Right cardiac atrium (tissue), 5 donors: ENCODE measurements around the gene WDR89. TPM values are rescaled to one million over a fixed set of nuclear protein-coding genes. Genes with fewer than 3 reads are reported as not detected.
"Not testable (repeated sequence)": the region's sequence is repeated elsewhere in the genome, so short reads cannot be mapped to it uniquely, and the experiment has no call there.

Source experiments
- ATAC-seq, 2 donors: fragments of 200-7000 bp; cut with Tn5 transposase; one replicate each; pipeline versions ENCODE4 v1.8.0 to v1.9.1; 2020; ENCODE audit warnings: moderate library complexity in 2 of 2, mild to moderate bottlenecking in 1 of 2
- DNase-seq, 3 donors: peaks; one replicate each; pipeline ENCODE4 v3.0.0-alpha.2; 2020
- H3K27ac ChIP-seq: one replicate; pipeline ENCODE4 v1.5.1; 2013; ENCODE audit warnings: mild to moderate bottlenecking, low read length, control low read depth, moderate library complexity
- H3K27me3 ChIP-seq: one replicate; pipeline ENCODE4 v1.6.1; 2013; ENCODE audit not compliant: control insufficient read depth, insufficient read depth
- H3K4me1 ChIP-seq: one replicate; pipeline ENCODE4 v1.6.1; 2013; ENCODE audit warnings: low read length; ENCODE audit not compliant: control insufficient read depth, insufficient read depth
- H3K4me3 ChIP-seq: one replicate; pipeline ENCODE4 v1.5.1; 2013; ENCODE audit warnings: low read length, control low read depth
- H3K9me3 ChIP-seq: one replicate; pipeline ENCODE4 v1.6.1; 2013; ENCODE audit warnings: low read length; ENCODE audit not compliant: control insufficient read depth
- WGBS: extraction: QIAGEN DNeasy Blood & Tissue Kit; methylation state at CpG from one replicate; pipeline ENCODE4 v1.1.7; 2013; 5-methylcytosine and 5-hydroxymethylcytosine counted together
- intact Hi-C, 4 donors: fragments of 100-400 bp; cut with DNase I; formaldehyde crosslinking; loops; one replicate each; pipeline versions ENCODE4 v1.11.0 to v1.14.0; 2022 to 2023
- polyA plus RNA-seq: library from polyadenylated mRNA; stranded (reverse); fragments of 200-250 nt; gene quantifications from one replicate; pipeline ENCODE4 v1.2.3, GENCODE V29; 2013
- total RNA-seq, 4 donors: library from RNA; stranded (reverse); fragmentation: NEBNext Ultra II Directional; extraction: Animal tissue kit (Norgen Biotek cat#: 25700); gene quantifications; one replicate each; pipeline ENCODE4 v1.2.1, GENCODE V29; 2021
- donor health status: healthy with polysubstance abuse.
- donor health status: DM: no; HTN: yes; CAD: no.
- donor health status: DM: no; HTN: no; CAD: no.
- donor health status: DM: no; HTN: yes; CAD: no; lungs with severe emphysema.
- donor health status: DM: yes; HTN: yes; CAD: no.

WDR89 gene
- total and polyA plus RNA-seq, 5 donors: 3.2 to 8.8 (median 7.1) TPM

DNA sequence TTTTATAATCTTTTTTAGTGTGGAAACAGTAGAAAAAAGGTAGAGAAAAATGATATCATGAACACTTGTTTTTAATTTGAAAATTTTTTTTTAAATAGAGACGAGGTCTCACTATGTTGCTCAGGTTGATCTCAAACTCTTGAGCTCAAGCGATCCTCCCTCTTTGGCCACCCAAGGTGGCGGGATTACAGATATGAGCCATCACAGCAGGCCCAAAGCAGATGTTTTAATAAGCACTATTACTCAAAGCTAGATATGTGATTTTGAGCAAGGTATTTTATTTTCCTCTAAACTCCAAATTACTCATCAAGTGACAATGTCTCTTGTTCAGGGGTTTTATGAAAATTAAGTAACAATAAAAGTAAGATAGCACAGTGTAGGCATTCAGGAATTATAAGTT is 10.7 kb upstream of the WDR89 start:
- Histone ChIP-seq H3K9me3 (no peaks in the 10 kb centered on the region), H3K4me1 (peaks cover 3% of the 10 kb centered on the region), H3K27ac (no peak overlapping the region), H3K4me3 (no peak overlapping the region), H3K27me3 (no peaks in the 10 kb centered on the region)
- DNase-seq (no peak), ATAC-seq (no peak)
- WGBS: 96% methylated on average over 3 of the region's 3 CpGs
- intact Hi-C loops: no loop called here

- Histone ChIP-seq H3K27ac (no peak overlapping the region), H3K4me3 (no peak overlapping the region), H3K4me1 (peaks cover 3% of the 10 kb centered on the region), H3K9me3 (no peaks in the 10 kb centered on the region), H3K27me3 (no peaks in the 10 kb centered on the region)
- DNase-seq: no peak
- intact Hi-C loops: no loop called here
- no peak for ATAC-seq
- WGBS: 75% methylated on average over 3 of the region's 3 CpGs
Observed at GRCh38 chr14:63650256-63650952, 8.7 kb upstream of the WDR89 start.

- Histone ChIP-seq H3K27ac (no peak overlapping the region), H3K4me3 (no peak overlapping the region), H3K27me3 (no peaks in the 10 kb centered on the region), H3K4me1 (peaks cover 3% of the 10 kb centered on the region), H3K9me3 (no peaks in the 10 kb centered on the region)
- DNase-seq (no peak), ATAC-seq (no peak)
- intact Hi-C loops: no loop called here
- 81% methylated on average over 6 of the region's 6 CpGs for WGBS
Observed at GRCh38 chr14:63647696-63648410, 6.2 kb upstream of the WDR89 start.

DNA sequence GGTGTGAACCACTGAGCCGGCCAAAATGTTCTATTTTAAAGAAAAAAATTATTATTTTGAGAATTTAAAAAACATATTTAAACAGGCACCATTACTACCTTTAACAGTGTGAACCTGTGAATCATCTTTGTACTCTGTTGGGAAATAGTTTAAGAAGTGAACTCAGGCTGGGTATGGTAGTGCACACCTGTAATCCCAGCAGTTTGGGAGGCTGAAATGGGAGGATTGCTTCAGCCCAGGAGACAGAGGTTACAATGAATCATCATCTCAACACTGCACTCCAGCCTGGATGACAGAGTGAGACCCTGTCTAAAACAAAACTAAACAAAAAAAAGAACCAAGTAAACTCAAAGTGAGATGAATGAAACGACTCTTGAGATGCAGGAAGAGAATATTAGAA is 3.1 kb upstream of the WDR89 start:
- DNase-seq: no peak
- Histone ChIP-seq H3K4me3 (no peak overlapping the region), H3K27me3 (no peaks in the 10 kb centered on the region), H3K4me1 (no peaks in the 10 kb centered on the region), H3K9me3 (no peaks in the 10 kb centered on the region), H3K27ac (no peak overlapping the region)
- ATAC-seq: no peak
- intact Hi-C loops: no loop called here
- WGBS: 87% methylated on average over 2 of the region's 2 CpGs

GRCh38 chr14:63642656-63643382 is 1.1 kb upstream of the WDR89 start:
- WGBS: 68% methylated on average over 8 of the region's 8 CpGs
- Histone ChIP-seq H3K4me1 (no peaks in the 10 kb centered on the region), H3K27ac (no peak overlapping the region), H3K27me3 (no peaks in the 10 kb centered on the region), H3K4me3 (peak overlapping the region; percentile 98), H3K9me3 (no peaks in the 10 kb centered on the region)
- DNase-seq: no peak
- intact Hi-C loops: no loop called here
- ATAC-seq: no peak

DNA sequence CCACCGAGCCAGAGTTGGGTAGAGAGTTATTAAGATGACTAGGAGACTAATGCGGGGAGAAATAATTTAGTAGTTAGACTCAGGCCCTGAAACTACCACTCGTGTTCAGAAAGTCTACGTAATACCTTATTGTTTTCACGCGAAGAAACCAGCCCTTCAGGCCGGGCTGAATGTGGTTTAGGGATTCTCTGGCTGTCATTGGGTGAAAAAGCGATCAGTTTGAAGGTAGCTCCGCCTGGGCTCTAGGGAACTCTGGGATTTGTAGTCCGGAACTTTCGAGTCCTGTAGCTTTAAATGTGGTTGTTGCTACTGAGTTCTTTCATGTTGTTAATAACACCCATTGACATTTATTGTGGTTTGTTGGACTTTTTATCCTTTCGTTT is 549 bp upstream of the WDR89 start:
- DNase-seq (peak; percentile 72 to 83 (median 74)), ATAC-seq (peak; percentile 91 to 93)
- Histone ChIP-seq H3K4me3 (peak overlapping the region; percentile 98), H3K27ac (peak overlapping the region; percentile 99), H3K27me3 (no peaks in the 10 kb centered on the region), H3K4me1 (no peaks in the 10 kb centered on the region), H3K9me3 (no peaks in the 10 kb centered on the region)
- intact Hi-C loops: no loop called here
- WGBS: under 1% methylated on average over 12 of the region's 12 CpGs

GRCh38 chr14:63638493-63638892 is 3.2 kb downstream of the WDR89 start:
- Histone ChIP-seq H3K4me3 (no peak overlapping the region), H3K4me1 (no peaks in the 10 kb centered on the region), H3K27ac (no peak overlapping the region), H3K27me3 (no peaks in the 10 kb centered on the region), H3K9me3 (no peaks in the 10 kb centered on the region)
- ATAC-seq (no peak), DNase-seq (no peak)
- intact Hi-C loops: no loop called here
- 95% methylated on average over 1 of the region's 1 CpG for WGBS

GRCh38 chr14:63636094-63636635 is 5.5 kb downstream of the WDR89 start:
- H3K4me1 ChIP-seq, ATAC-seq, H3K27ac ChIP-seq, H3K27me3 ChIP-seq, H3K9me3 ChIP-seq, DNase-seq, intact Hi-C loops, H3K4me3 ChIP-seq: not testable (repeated sequence)
- WGBS: 96% methylated on average over 4 of the region's 4 CpGs

- 75% methylated on average over 7 of the region's 7 CpGs for WGBS
- H3K9me3 ChIP-seq: no peaks in the 10 kb centered on the region
- H3K4me1 ChIP-seq: no peaks in the 10 kb centered on the region
- ATAC-seq (no peak), DNase-seq (no peak)
- no peak overlapping the region for H3K27ac ChIP-seq
- intact Hi-C loops: no loop called here
- H3K4me3 ChIP-seq: no peak overlapping the region
- no peaks in the 10 kb centered on the region for H3K27me3 ChIP-seq
Observed at GRCh38 chr14:63633801-63634200, 7.9 kb downstream of the WDR89 start.

GRCh38 chr14:63632932-63633514 is 8.6 kb downstream of the WDR89 start:
- Histone ChIP-seq H3K9me3 (no peaks in the 10 kb centered on the region), H3K4me3 (no peak overlapping the region), H3K4me1 (no peaks in the 10 kb centered on the region), H3K27ac (no peak overlapping the region), H3K27me3 (no peaks in the 10 kb centered on the region)
- ATAC-seq (no peak), DNase-seq (no peak)
- intact Hi-C loops: no loop called here

DNA sequence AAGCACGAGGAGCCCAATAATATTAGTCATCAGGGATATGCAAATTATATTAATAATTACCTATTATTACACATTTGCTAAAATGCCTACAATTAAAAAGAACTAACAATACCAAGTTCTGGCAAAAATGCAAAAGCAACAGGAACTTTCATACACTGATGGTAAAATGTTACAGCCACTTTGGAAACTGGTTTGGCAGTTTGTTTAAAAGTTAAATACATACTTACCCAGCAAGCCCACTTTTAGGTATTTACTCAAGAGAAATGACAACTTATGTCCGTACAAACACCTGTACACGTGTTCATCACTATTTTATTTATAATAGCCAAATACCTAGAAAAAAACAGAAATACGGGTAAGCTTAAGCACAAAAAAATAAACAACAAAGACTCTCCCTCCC is 17.0 kb downstream of the WDR89 start:
- no peaks in the 10 kb centered on the region for H3K4me1 ChIP-seq
- intact Hi-C loops: loop anchor here in 1 of 4 donors (10.0 kb wide), 1 partner anchor 240 kb away; no protein-coding TSS in a partner anchor
- no peaks in the 10 kb centered on the region for H3K27me3 ChIP-seq
- whole genome bisulfite sequencing: 86% methylated on average over 4 of the region's 4 CpGs
- no peak overlapping the region for H3K27ac ChIP-seq
- DNase-seq: no peak
- ATAC-seq: no peak
- H3K4me3 ChIP-seq: no peak overlapping the region
- H3K9me3 ChIP-seq: no peaks in the 10 kb centered on the region
